Neural crest cell (in vitro differentiated cells): Measurements from ENCODE around the gene SULT1B1. TPM values are rescaled to one million over a fixed set of nuclear protein-coding genes. Genes with fewer than 3 reads are reported as not detected.

ENCODE experiments used
- DNase-seq: peaks from one replicate; pipeline ENCODE4 v3.0.0; 2021; ENCODE audit warnings: low read depth, mixed read lengths, low spot score
- H3K27ac Mint-ChIP-seq: one replicate; pipeline ENCODE4 v1.8.0; 2021; ENCODE audit warnings: mild to moderate bottlenecking, mixed read lengths; ENCODE audit not compliant: unreplicated experiment
- H3K27me3 Mint-ChIP-seq: 2 replicates; pipeline ENCODE4 v1.8.0; 2021; ENCODE audit warnings: low read depth, mild to moderate bottlenecking, mixed read lengths
- H3K36me3 Mint-ChIP-seq: 2 replicates; pipeline ENCODE4 v1.8.0; 2021; ENCODE audit warnings: low read depth, mild to moderate bottlenecking, mixed read lengths
- H3K4me1 Mint-ChIP-seq: 2 replicates; pipeline ENCODE4 v1.8.0; 2021; ENCODE audit warnings: mixed read lengths
- H3K4me3 Mint-ChIP-seq: one replicate; pipeline ENCODE4 v1.8.0; 2021; ENCODE audit warnings: mild to moderate bottlenecking, mixed read lengths
- H3K9me3 Mint-ChIP-seq: 2 replicates; pipeline ENCODE4 v1.8.0; 2021; ENCODE audit warnings: mixed read lengths
- total RNA-seq: library from RNA; stranded (reverse); gene quantifications from 2 replicates; pipeline ENCODE4 v1.2.1, GENCODE V29; 2021
- TF ChIP-seq, protein P1 (sequence below): fragments of 200-600 bp; sonication (generic); conservative IDR thresholded peaks from 2 replicates; pipeline ENCODE4 v1.5.0; 2021; ENCODE audit warnings: antibody characterized with exemption, mild to moderate bottlenecking

Gene SULT1B1
- total RNA-seq, 1 donor from 2014 or later: not detected

DNA sequence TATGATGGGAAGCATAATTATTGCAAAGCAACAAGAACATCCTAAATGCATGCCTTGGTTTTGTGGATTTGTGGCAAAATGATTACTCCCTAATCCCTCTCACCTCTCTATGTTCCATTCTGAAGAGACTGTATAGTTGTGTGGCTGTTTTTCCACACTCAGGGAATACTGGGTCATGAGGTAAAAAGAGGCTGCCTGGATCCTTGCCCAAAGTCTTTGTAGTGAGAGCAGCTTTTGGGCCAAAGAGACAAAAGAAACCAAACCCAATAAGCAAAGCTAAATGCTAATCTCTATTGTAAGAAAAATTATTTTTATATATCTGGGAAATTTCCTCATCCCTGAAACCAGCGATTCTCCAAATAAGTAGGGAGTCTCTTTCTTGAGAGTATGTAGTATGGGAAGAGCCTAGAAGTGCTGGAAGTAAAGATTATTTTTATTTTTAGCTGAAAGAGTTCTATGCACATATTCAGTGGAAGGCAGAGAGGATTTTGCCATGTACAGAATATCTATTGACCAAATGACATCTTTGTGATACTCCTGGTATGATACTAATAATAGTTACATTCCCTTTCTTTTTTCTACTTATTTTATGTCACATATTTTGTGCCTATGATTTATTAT is 24.9 kb upstream of the SULT1B1 start:
- TF ChIP-seq, protein P1, sequence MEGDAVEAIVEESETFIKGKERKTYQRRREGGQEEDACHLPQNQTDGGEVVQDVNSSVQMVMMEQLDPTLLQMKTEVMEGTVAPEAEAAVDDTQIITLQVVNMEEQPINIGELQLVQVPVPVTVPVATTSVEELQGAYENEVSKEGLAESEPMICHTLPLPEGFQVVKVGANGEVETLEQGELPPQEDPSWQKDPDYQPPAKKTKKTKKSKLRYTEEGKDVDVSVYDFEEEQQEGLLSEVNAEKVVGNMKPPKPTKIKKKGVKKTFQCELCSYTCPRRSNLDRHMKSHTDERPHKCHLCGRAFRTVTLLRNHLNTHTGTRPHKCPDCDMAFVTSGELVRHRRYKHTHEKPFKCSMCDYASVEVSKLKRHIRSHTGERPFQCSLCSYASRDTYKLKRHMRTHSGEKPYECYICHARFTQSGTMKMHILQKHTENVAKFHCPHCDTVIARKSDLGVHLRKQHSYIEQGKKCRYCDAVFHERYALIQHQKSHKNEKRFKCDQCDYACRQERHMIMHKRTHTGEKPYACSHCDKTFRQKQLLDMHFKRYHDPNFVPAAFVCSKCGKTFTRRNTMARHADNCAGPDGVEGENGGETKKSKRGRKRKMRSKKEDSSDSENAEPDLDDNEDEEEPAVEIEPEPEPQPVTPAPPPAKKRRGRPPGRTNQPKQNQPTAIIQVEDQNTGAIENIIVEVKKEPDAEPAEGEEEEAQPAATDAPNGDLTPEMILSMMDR: no peak
- H3K36me3 Mint-ChIP-seq: no peaks in the 10 kb centered on the region
- H3K27ac Mint-ChIP-seq: no peak overlapping the region
- H3K4me1 Mint-ChIP-seq: no peaks in the 10 kb centered on the region
- no peaks in the 10 kb centered on the region for H3K27me3 Mint-ChIP-seq
- no peaks in the 10 kb centered on the region for H3K9me3 Mint-ChIP-seq
- no peak overlapping the region for H3K4me3 Mint-ChIP-seq
- no peak for DNase-seq

GRCh38 chr4:69782651-69783310 is 22.4 kb upstream of the SULT1B1 start:
- H3K9me3 Mint-ChIP-seq: no peaks in the 10 kb centered on the region
- no peaks in the 10 kb centered on the region for H3K27me3 Mint-ChIP-seq
- no peak overlapping the region for H3K27ac Mint-ChIP-seq
- TF ChIP-seq, protein P1: no peak
- H3K36me3 Mint-ChIP-seq: no peaks in the 10 kb centered on the region
- no peak for DNase-seq
- no peaks in the 10 kb centered on the region for H3K4me1 Mint-ChIP-seq
- no peak overlapping the region for H3K4me3 Mint-ChIP-seq

- no peak for DNase-seq
- TF ChIP-seq, protein P1: no peak
- H3K27ac Mint-ChIP-seq: no peak overlapping the region
- H3K27me3 Mint-ChIP-seq: no peaks in the 10 kb centered on the region
- H3K4me1 Mint-ChIP-seq: no peaks in the 10 kb centered on the region
- H3K4me3 Mint-ChIP-seq: no peak overlapping the region
- H3K36me3 Mint-ChIP-seq: no peaks in the 10 kb centered on the region
- no peaks in the 10 kb centered on the region for H3K9me3 Mint-ChIP-seq
These were observed 21.3 kb upstream of the SULT1B1 start for GRCh38 chr4:69781458-69782418.

DNA sequence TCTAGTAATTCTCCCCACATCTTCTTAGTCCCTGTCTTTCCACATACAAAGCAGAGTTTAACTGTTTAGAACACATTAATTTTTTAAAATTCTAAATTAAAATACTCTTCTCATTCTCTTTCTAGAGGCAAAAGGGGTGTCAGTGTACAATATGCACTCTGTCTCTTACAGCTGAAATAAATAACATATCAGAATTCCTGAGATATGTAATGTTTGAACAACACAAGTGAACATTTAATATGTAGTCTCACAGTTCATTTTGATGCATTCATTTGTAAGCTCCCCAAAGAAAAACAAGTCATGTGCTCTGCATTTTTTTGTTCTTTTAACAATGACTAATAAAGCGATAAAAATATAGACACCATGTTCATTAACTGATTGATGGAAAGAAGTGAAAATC is 19.7 kb upstream of the SULT1B1 start:
- Mint-ChIP-seq H3K36me3 (no peaks in the 10 kb centered on the region), H3K4me1 (no peaks in the 10 kb centered on the region), H3K9me3 (no peaks in the 10 kb centered on the region), H3K4me3 (no peak overlapping the region), H3K27ac (no peak overlapping the region), H3K27me3 (no peaks in the 10 kb centered on the region)
- TF ChIP-seq, protein P1: no peak
- no peak for DNase-seq

DNA sequence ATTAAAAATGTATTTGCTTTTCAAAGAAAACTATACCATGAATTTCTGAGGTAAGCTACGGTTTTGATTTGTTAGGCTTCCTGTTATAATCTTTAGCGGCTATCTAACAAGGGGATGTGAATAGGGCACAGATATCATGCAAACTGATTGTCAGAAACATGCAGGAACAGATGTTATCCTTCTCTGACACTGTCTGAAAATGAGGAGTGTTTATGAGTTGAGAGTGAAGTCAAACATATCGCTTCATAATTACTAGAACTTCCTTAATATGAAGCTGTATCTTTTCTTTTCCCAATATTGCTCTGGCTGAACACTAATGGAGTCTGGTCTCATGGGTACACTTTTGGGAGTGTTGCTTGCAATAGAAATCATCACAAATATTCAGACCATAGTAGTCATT is 16.3 kb upstream of the SULT1B1 start:
- TF ChIP-seq, protein P1: no peak
- H3K4me1 Mint-ChIP-seq: no peaks in the 10 kb centered on the region
- H3K36me3 Mint-ChIP-seq: no peaks in the 10 kb centered on the region
- no peaks in the 10 kb centered on the region for H3K27me3 Mint-ChIP-seq
- no peaks in the 10 kb centered on the region for H3K9me3 Mint-ChIP-seq
- no peak overlapping the region for H3K4me3 Mint-ChIP-seq
- no peak overlapping the region for H3K27ac Mint-ChIP-seq
- no peak for DNase-seq
